Psoas muscle (tissue), 8 donors: ENCODE measurements around the gene RAP1A. TPM values are rescaled to one million over a fixed set of nuclear protein-coding genes. Genes with fewer than 3 reads are reported as not detected.

Experiments used
- ATAC-seq, 4 donors: fragments of 200-7000 bp; cut with Tn5 transposase; one replicate each; pipeline ENCODE4 v1.9.1; 2020; ENCODE audit warnings: moderate library complexity in 3 of 4, mild to moderate bottlenecking in 2 of 4
- DNase-seq, 2 donors: peaks; one replicate each; pipeline ENCODE4 v3.0.0-alpha.2; 2020
- H3K27ac ChIP-seq: fragments of 200-600 bp; one replicate; pipeline ENCODE4 v1.8.0; 2022
- H3K27me3 ChIP-seq, 3 donors: fragments of 200-600 bp in 1 of 3; one replicate each; pipeline versions ENCODE4 v1.6.1 to v1.8.0; 2013 to 2022; ENCODE audit warnings: low read length in 2 of 3, mild to moderate bottlenecking in 2 of 3, moderate library complexity in 1 of 3; ENCODE audit not compliant: insufficient read depth in 3 of 3
- H3K36me3 ChIP-seq, 2 donors: fragments of 200-600 bp in 1 of 2; one replicate each; pipeline versions ENCODE4 v1.6.1 to v1.8.0; 2013 to 2022; ENCODE audit warnings: low read depth in 1 of 2, mild to moderate bottlenecking in 1 of 2, moderate library complexity in 1 of 2; ENCODE audit not compliant: insufficient read depth in 1 of 2
- H3K4me1 ChIP-seq: fragments of 200-600 bp; one replicate; pipeline ENCODE4 v1.8.0; 2022
- H3K4me3 ChIP-seq: fragments of 200-600 bp; one replicate; pipeline ENCODE4 v1.8.0; 2022; ENCODE audit warnings: mild to moderate bottlenecking
- H3K9me3 ChIP-seq: fragments of 200-600 bp; one replicate; pipeline ENCODE4 v1.8.0; 2022
- CTCF ChIP-seq: fragments of 200-600 bp; IDR thresholded peaks from one replicate; pipeline ENCODE4 v1.8.0; 2022; ENCODE audit warnings: antibody characterized with exemption
- WGBS, 3 donors: extraction: QIAGEN DNeasy Blood & Tissue Kit; methylation state at CpG; one replicate each; pipeline versions ENCODE4 v1.1.6 to v1.1.7; 2013; 5-methylcytosine and 5-hydroxymethylcytosine counted together
- intact Hi-C, 2 donors: fragments of 100-400 bp; cut with DNase I; formaldehyde crosslinking; loops; one replicate each; pipeline versions ENCODE4 v1.11.0 to v1.14.2; 2022
- polyA plus RNA-seq, 3 donors: library from polyadenylated mRNA; stranded (reverse); fragments of 200-250 nt; gene quantifications; one replicate each; pipeline ENCODE4 v1.2.3, GENCODE V29; 2013
- total RNA-seq, 4 donors: library from RNA; stranded (reverse); fragmentation: NEBNext Ultra II Directional in 2 of 4; extraction: Animal tissue kit (Norgen Biotek cat#: 25700) in 2 of 4; gene quantifications; one replicate each; pipeline versions ENCODE4 v1.2.1 to v1.2.4, GENCODE V29; 2021 to 2023
- donor health status: healthy with polysubstance abuse.
- donor health status: DM: no; HTN: no; CAD: no; lungs with moderate emphysema.
- donor health status: Bipolar disorder and iron deficiency.
- donor health status: healthy.
- donor health status: DM: yes; HTN: yes; CAD: no.
- donor health status: DM: no; HTN: no; CAD: no.
- donor health status: DM: no; HTN: no; CAD: no.
- donor health status: DM: yes; HTN: yes; CAD: no.

Gene RAP1A
- total and polyA plus RNA-seq, 7 donors: 63.6 to 235 (median 76.6) TPM

- intact Hi-C loops: no loop called here
- H3K4me3 ChIP-seq: no peak overlapping the region
- no peaks in the 10 kb centered on the region for H3K27me3 ChIP-seq
- H3K36me3 ChIP-seq: no peaks in the 10 kb centered on the region
- no peak for ATAC-seq
- 94 to 97% (median 96%) methylated on average over 1 of the region's 1 CpG for WGBS, 3 donors
- H3K9me3 ChIP-seq: no peaks in the 10 kb centered on the region
- peaks cover 25% of the 10 kb centered on the region for H3K4me1 ChIP-seq
- no peak overlapping the region for H3K27ac ChIP-seq
- no peak for TF ChIP-seq CTCF
- DNase-seq: no peak
Measured at GRCh38 chr1:111595807-111596206, 23.8 kb upstream of the RAP1A start.

GRCh38 chr1:111596499-111596898 is 23.1 kb upstream of the RAP1A start:
- H3K4me1 ChIP-seq: peaks cover 24% of the 10 kb centered on the region
- no peak overlapping the region for H3K4me3 ChIP-seq
- DNase-seq (no peak), ATAC-seq (no peak)
- H3K27me3 ChIP-seq: no peaks in the 10 kb centered on the region
- no peaks in the 10 kb centered on the region for H3K36me3 ChIP-seq
- intact Hi-C loops: no loop called here
- WGBS, 3 donors: 85 to 93% (median 92%) methylated on average over 1 of the region's 1 CpG
- H3K9me3 ChIP-seq: no peaks in the 10 kb centered on the region
- no peak overlapping the region for H3K27ac ChIP-seq
- no peak for TF ChIP-seq CTCF

- no peaks in the 10 kb centered on the region for H3K27me3 ChIP-seq
- ATAC-seq: no peak
- 76 to 82% (median 82%) methylated on average over 5 of the region's 5 CpGs for WGBS, 3 donors
- H3K4me1 ChIP-seq: peaks cover 15% of the 10 kb centered on the region
- no peaks in the 10 kb centered on the region for H3K9me3 ChIP-seq
- no peak overlapping the region for H3K4me3 ChIP-seq
- H3K27ac ChIP-seq: no peak overlapping the region
- intact Hi-C loops: no loop called here
- no peaks in the 10 kb centered on the region for H3K36me3 ChIP-seq
- DNase-seq: no peak
- TF ChIP-seq CTCF: no peak
Measured at GRCh38 chr1:111597426-111597825, 22.2 kb upstream of the RAP1A start.

GRCh38 chr1:111598544-111598943 is 21.0 kb upstream of the RAP1A start:
- WGBS, 3 donors: 94 to 97% (median 96%) methylated on average over 6 of the region's 6 CpGs
- intact Hi-C loops: no loop called here
- Histone ChIP-seq H3K36me3 (no peaks in the 10 kb centered on the region), H3K9me3 (no peaks in the 10 kb centered on the region), H3K4me1 (peaks cover 4% of the 10 kb centered on the region), H3K27ac (no peak overlapping the region), H3K4me3 (no peak overlapping the region), H3K27me3 (no peaks in the 10 kb centered on the region)
- DNase-seq (no peak), ATAC-seq (no peak)
- TF ChIP-seq CTCF: no peak
